ENCODE results near the gene ATP11A. TPM values are rescaled to one million over a fixed set of nuclear protein-coding genes. Genes with fewer than 3 reads are reported as not detected.

Gene ATP11A
- total and polyA plus RNA-seq, 9 of the 15 experiments (the other 6 are each of a cell fraction or from before 2014, with no cell fraction given) = 0.38 to 34.2 (median 4.2) TPM

DNA sequence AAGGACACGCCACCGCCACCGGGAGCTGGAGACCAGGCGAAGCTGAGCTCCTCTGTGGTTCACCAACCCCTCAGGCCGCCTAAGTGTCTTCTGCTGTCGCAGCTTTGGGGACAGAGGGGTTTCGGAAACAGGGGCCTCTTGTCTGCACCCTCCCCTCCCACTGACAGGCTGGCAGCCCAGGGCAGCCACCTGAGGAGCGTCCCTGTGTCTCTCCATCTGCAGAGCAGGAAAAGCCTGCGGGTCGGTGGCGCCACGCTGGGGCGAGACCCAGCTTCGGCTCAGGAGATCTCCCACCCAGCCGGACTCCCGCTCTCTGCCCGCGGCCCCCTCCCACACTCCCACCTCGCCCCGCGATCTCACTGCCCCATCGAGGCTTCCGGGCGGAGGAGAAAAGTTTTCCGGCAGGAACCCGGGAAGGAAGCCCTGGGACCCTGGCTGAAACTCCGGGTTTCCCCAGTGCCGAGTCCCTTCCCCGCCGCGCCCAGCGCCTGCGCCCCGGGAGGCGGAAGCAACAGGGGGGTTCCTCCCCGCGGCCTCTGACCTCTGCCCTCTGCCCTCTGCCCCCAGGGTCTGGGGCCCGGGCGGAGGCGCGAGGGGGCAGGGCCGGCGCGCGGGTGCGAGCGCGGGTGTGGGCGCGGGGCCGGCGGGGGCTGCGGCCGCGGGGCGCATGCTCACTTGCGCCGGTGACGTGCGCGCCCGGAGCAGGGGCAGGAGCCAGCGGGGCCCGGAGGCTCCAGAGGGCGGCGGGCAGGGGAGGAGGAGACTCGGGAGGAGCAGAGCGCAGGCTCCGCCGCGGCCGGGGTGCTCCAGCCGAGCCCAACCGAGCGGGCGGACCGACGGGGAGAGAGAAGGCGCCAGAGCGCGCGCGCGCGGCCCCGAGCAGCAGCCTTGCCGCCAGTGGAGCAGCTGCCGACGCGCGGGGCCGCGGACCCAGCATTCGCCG, at the start of gene ATP11A (continued):
- TF ChIP-seq, protein P1, sequence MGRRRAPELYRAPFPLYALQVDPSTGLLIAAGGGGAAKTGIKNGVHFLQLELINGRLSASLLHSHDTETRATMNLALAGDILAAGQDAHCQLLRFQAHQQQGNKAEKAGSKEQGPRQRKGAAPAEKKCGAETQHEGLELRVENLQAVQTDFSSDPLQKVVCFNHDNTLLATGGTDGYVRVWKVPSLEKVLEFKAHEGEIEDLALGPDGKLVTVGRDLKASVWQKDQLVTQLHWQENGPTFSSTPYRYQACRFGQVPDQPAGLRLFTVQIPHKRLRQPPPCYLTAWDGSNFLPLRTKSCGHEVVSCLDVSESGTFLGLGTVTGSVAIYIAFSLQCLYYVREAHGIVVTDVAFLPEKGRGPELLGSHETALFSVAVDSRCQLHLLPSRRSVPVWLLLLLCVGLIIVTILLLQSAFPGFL (CRISPR knock-in tag; IDR thresholded peaks at IDR 0.05) = no peak
- TF ChIP-seq, protein P2, sequence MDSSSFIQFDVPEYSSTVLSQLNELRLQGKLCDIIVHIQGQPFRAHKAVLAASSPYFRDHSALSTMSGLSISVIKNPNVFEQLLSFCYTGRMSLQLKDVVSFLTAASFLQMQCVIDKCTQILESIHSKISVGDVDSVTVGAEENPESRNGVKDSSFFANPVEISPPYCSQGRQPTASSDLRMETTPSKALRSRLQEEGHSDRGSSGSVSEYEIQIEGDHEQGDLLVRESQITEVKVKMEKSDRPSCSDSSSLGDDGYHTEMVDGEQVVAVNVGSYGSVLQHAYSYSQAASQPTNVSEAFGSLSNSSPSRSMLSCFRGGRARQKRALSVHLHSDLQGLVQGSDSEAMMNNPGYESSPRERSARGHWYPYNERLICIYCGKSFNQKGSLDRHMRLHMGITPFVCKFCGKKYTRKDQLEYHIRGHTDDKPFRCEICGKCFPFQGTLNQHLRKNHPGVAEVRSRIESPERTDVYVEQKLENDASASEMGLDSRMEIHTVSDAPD (CRISPR knock-in tag; IDR thresholded peaks at IDR 0.05) = no peak

DNA sequence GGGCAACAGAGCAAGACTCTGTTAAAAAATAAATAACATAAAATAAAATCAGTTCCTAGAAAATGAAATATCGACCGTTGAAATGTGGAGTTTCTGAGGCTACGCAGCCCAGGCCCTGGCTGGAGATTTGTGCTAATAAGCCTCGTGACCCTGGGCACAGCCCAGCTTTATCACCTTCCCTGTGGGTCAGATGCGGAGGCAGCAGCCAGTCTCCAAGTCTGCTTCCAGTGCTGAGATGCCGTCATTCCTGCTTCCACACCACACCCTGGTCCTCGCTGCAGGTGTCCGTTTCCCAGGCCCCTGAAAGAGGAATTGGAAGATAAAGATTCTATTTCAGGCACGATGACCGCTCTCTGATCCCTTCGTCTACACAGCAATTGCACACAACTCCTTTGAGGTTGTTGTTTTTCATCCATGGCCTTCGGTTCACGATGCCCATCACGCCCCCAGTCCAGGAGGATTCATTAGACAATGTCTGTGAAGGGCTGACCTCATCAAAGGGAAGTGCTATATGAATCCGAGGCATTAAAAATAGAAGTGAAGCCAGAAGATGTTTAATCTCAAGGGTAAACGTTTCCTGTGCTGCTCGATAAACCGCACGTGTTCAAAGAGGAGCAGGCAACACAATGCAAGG, 48.3 kb upstream of the ATP11A start:
- no peak for FAIRE-seq
- Histone ChIP-seq H3K27me3 (ENCODE audit: control insufficient read depth in 2 of 2, insufficient read depth in 2 of 2, low read length in 2 of 2) (peaks cover 18 to 65% of the 10 kb centered on the region in 2 experiments), H3K27ac (ENCODE audit: extremely low read depth, low read depth, low read length) (no peak overlapping the region), H3K9me1 (ENCODE audit: control insufficient read depth, insufficient read depth, low read length) (no peaks in the 10 kb centered on the region), H2AFZ (ENCODE audit: low read depth, low read length) (no peak overlapping the region), H3K4me2 (ENCODE audit: insufficient read depth, low read length) (no peak overlapping the region), H3K36me3 (ENCODE audit: control insufficient read depth, insufficient read depth, low read length) (no peaks in the 10 kb centered on the region), H3K4me1 (replicated peaks in 1 of 2; ENCODE audit: control insufficient read depth in 2 of 2, insufficient read depth in 2 of 2, low read length in 2 of 2) (peaks cover 0 to 12% of the 10 kb centered on the region in 2 experiments; a peak in 2 of 5 replicates), H4K20me1 (replicated peaks; ENCODE audit: control insufficient read depth, insufficient read depth, low read length) (0 out of 2 replicates have a peak, but pooled peaks cover 8% of the 10 kb centered on the region), H3K9ac (ENCODE audit: insufficient read depth in 1 of 2, low read depth in 2 of 2, low read length in 2 of 2) (no peak overlapping the region), H3K4me3 (no peak overlapping the region), H3K79me2 (ENCODE audit: control insufficient read depth, insufficient read depth, low read length) (no peaks in the 10 kb centered on the region), H3K9me3 (replicated peaks; ENCODE audit: control insufficient read depth, insufficient read depth, low read depth, low read length) (no peaks in the 10 kb centered on the region)
- ChIA-PET POLR2A (interaction anchor here (0.5 kb wide), 1 partner anchor 1482 kb away, joined by 3 read pairs; no protein-coding TSS in a partner anchor), CTCF (ENCODE audit: low intra/inter-chr PET ratio) (interaction anchor here (1.4 kb wide), 1 partner anchor 233 kb away, joined by 8 read pairs; no protein-coding TSS in a partner anchor)
- no peak for ATAC-seq
- TF ChIP-seq GATAD2A (IDR thresholded peaks at IDR 0.05) (no peak), WHSC1 (IDR thresholded peaks at IDR 0.05; ENCODE audit: low read length) (no peak), RAD51 (IDR thresholded peaks at IDR 0.05; ENCODE audit: borderline replicate concordance, low read depth) (no peak), BRD4 (IDR thresholded peaks at IDR 0.05) (no peak), GABPA (tag; conservative IDR thresholded peaks at IDR 0.05; ENCODE audit: low read depth) (no peak), RBM17 (IDR thresholded peaks at IDR 0.05; ENCODE audit: borderline replicate concordance, low read depth, low read length) (no peak), ZNF253 (CRISPR knock-in tag; conservative IDR thresholded peaks at IDR 0.05) (no peak), NR1H2 (CRISPR knock-in tag; IDR thresholded peaks at IDR 0.05) (no peak)
- TF ChIP-seq, protein P3, sequence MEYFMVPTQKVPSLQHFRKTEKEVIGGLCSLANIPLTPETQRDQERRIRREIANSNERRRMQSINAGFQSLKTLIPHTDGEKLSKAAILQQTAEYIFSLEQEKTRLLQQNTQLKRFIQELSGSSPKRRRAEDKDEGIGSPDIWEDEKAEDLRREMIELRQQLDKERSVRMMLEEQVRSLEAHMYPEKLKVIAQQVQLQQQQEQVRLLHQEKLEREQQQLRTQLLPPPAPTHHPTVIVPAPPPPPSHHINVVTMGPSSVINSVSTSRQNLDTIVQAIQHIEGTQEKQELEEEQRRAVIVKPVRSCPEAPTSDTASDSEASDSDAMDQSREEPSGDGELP (CRISPR knock-in tag; IDR thresholded peaks at IDR 0.05; ENCODE audit: borderline replicate concordance) = no peak
- TF ChIP-seq, protein P4, sequence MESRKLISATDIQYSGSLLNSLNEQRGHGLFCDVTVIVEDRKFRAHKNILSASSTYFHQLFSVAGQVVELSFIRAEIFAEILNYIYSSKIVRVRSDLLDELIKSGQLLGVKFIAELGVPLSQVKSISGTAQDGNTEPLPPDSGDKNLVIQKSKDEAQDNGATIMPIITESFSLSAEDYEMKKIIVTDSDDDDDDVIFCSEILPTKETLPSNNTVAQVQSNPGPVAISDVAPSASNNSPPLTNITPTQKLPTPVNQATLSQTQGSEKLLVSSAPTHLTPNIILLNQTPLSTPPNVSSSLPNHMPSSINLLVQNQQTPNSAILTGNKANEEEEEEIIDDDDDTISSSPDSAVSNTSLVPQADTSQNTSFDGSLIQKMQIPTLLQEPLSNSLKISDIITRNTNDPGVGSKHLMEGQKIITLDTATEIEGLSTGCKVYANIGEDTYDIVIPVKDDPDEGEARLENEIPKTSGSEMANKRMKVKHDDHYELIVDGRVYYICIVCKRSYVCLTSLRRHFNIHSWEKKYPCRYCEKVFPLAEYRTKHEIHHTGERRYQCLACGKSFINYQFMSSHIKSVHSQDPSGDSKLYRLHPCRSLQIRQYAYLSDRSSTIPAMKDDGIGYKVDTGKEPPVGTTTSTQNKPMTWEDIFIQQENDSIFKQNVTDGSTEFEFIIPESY (CRISPR knock-in tag; IDR thresholded peaks at IDR 0.05) = no peak
- in situ Hi-C loops (cut with MboI) = loop anchor here (10.0 kb wide), 1 partner anchor 233 kb away; no protein-coding TSS in a partner anchor
- no TSS peak for BruUV-seq (replicated peaks)
- intact Hi-C loops (cut with micrococcal nuclease) = loop anchor here (2.0 kb wide), 1 partner anchor 233 kb away; no protein-coding TSS in a partner anchor
- 20% methylated on average over 17 of the region's 19 CpGs for WGBS (ENCODE audit: insufficient coverage, low coverage, missing lambda C conversion rate)
- no peak for DNase-seq (ENCODE audit: extremely low read depth in 1 of 4, low spot score in 3 of 4)
